ENCODE measurements around the gene GSG1. TPM values are rescaled to one million over a fixed set of nuclear protein-coding genes. Genes with fewer than 3 reads are reported as not detected.
A peak's percentile ranks its signal among the peaks of the same experiment; 100 is the strongest.

GSG1 gene
- not detected for total RNA-seq (2013)
- polyA plus RNA-seq: not detected
- polyA minus RNA-seq: not detected in 2 replicates
- 0.23 to 6.4 (median 1.4) reads per million in 11 experiments for total RNA-seq

- H2AFZ ChIP-seq (ENCODE audit: insufficient read depth, low read depth, low read length, poor library complexity, severe bottlenecking): no peak within 1 kb of the TSS
- H3K36me3 ChIP-seq (replicated peaks in 1 of 2; ENCODE audit: control insufficient read depth in 1 of 2, insufficient read depth in 2 of 2, low read length in 2 of 2): no peaks in the 10 kb centered on the region
Measured at GRCh38 chr12:13103391-13104033, at the start of gene GSG1. Gene GSG1 (minus strand): TSS chr12:13103667. CDS start chr12:13103512, 155 bp downstream.

GRCh38 chr12:13153180-13153579, 49.7 kb upstream of the GSG1 start:
- DNase-seq: no peak
- 100% methylated on average over 5 of the region's 7 CpGs for WGBS (ENCODE audit: insufficient coverage)
- intact Hi-C loops (cut with micrococcal nuclease): loop anchor here (5.0 to 10.0 kb wide), 2 partner anchors 51 to 52 kb away; partner anchors contain the start of gene GSG1 (in 1 of the 2)
- H3K9me3 ChIP-seq (replicated peaks in 1 of 2; ENCODE audit: control insufficient read depth in 1 of 2, insufficient read depth in 1 of 2, low read length in 2 of 2): peaks cover 0 to 3% of the 10 kb centered on the region in 2 donors
- Mint-ChIP-seq H3K9me3 (peaks cover 0 to 3% (median 0%) of the 10 kb centered on the region in 7 donors), H3K4me1 (peaks cover 26% of the 10 kb centered on the region), H3K4me3 (no peak overlapping the region), H3K27me3 (ENCODE audit: low read depth in 3 of 3) (peaks cover 0 to 2% (median 2%) of the 10 kb centered on the region in 3 donors), H3K36me3 (no peaks in the 10 kb centered on the region), H3K27ac (peak overlapping the region in 4 of 7 donors; percentile 6 to 84 (median 25))
- no peak overlapping the region for H3K4me3 ChIP-seq (replicated peaks in 1 of 3; ENCODE audit: low read depth in 2 of 3, low read length in 3 of 3)
- no peaks in the 10 kb centered on the region for H4K20me1 ChIP-seq (ENCODE audit: insufficient read depth, low read length)
- H2AFZ ChIP-seq (ENCODE audit: insufficient read depth, low read depth, low read length, poor library complexity, severe bottlenecking): no peak overlapping the region
- H3K79me2 ChIP-seq (ENCODE audit: insufficient read depth, low read length): no peaks in the 10 kb centered on the region
- no peak overlapping the region for H3K9ac ChIP-seq (ENCODE audit: insufficient read depth, low read length, poor library complexity, severe bottlenecking)
- H3K4me1 ChIP-seq (ENCODE audit: control insufficient read depth in 1 of 2, insufficient read depth in 2 of 2, low read length in 2 of 2): peaks cover 13 to 15% of the 10 kb centered on the region in 2 donors
- no peaks in the 10 kb centered on the region for H3K36me3 ChIP-seq (replicated peaks in 1 of 2; ENCODE audit: control insufficient read depth in 1 of 2, insufficient read depth in 2 of 2, low read length in 2 of 2)
- H3K4me2 ChIP-seq (replicated peaks; ENCODE audit: extremely low read depth, low read length, poor library complexity, severe bottlenecking): no peak overlapping the region
- no peaks in the 10 kb centered on the region for H3K27me3 ChIP-seq (ENCODE audit: control insufficient read depth in 2 of 2, insufficient read depth in 2 of 2, low read length in 2 of 2)
- no peak overlapping the region for H3K27ac ChIP-seq (ENCODE audit: low read depth in 1 of 2, low read length in 2 of 2)
- TF ChIP-seq CTCF (IDR thresholded peaks at IDR 0.05): no peak

More at GRCh38 chr12:13103391-13104033, at the start of gene GSG1:
- Histone ChIP-seq H3K4me3 (replicated peaks in 1 of 3; ENCODE audit: low read depth in 2 of 3, low read length in 3 of 3) (no peak within 1 kb of the TSS), H3K27me3 (ENCODE audit: control insufficient read depth in 2 of 2, insufficient read depth in 2 of 2, low read length in 2 of 2) (no peaks in the 10 kb centered on the region), H3K9ac (ENCODE audit: insufficient read depth, low read length, poor library complexity, severe bottlenecking) (no peak within 1 kb of the TSS), H3K9me3 (replicated peaks in 1 of 2; ENCODE audit: control insufficient read depth in 1 of 2, insufficient read depth in 1 of 2, low read length in 2 of 2) (no peaks in the 10 kb centered on the region), H3K79me2 (ENCODE audit: insufficient read depth, low read length) (no peaks in the 10 kb centered on the region), H3K27ac (ENCODE audit: low read depth in 1 of 2, low read length in 2 of 2) (peak within 1 kb of the TSS in 1 of 2 donors; percentile 98), H3K4me1 (ENCODE audit: control insufficient read depth in 1 of 2, insufficient read depth in 2 of 2, low read length in 2 of 2) (peaks cover 43 to 47% of the 10 kb centered on the region in 2 donors), H4K20me1 (ENCODE audit: insufficient read depth, low read length) (no peaks in the 10 kb centered on the region), H3K4me2 (replicated peaks; ENCODE audit: extremely low read depth, low read length, poor library complexity, severe bottlenecking) (no peak within 1 kb of the TSS)
- TF ChIP-seq CTCF (IDR thresholded peaks at IDR 0.05): no peak
- intact Hi-C loops (cut with micrococcal nuclease): loop anchor here (5.0 to 10.0 kb wide), 4 partner anchors 49 to 111 kb away; partner anchors contain the start of gene HEBP1 (in 1 of the 2)
- Mint-ChIP-seq H3K9me3 (peaks cover 0 to 3% (median 0%) of the 10 kb centered on the region in 7 donors), H3K4me1 (peaks cover 52% of the 10 kb centered on the region), H3K27me3 (ENCODE audit: low read depth in 3 of 3) (peaks cover 0 to 7% (median 1%) of the 10 kb centered on the region in 3 donors), H3K4me3 (peak within 1 kb of the TSS in 1 of 2 donors; percentile 13), H3K36me3 (peaks cover 0 to 2% of the 10 kb centered on the region in 2 donors), H3K27ac (peak within 1 kb of the TSS; percentile 93 to 100 (median 95))
- peak; percentile 24 to 49 (median 28) for DNase-seq
- WGBS (ENCODE audit: insufficient coverage): 83% methylated on average over 2 of the region's 8 CpGs

Measured in CD14-positive monocyte (primary cell).